Fibroblast of skin of scalp (primary cell): ENCODE measurements around the gene FGF18.
A peak's percentile ranks its signal among the peaks of the same experiment; 100 is the strongest.

Experiments
- DNase-seq: peaks from one replicate; pipeline ENCODE4 v3.0.0-alpha.2; 2013

The FGF18 gene

GRCh38 chr5:171424726-171425125 lies 5.3 kb downstream of the FGF18 start:
- no peak for DNase-seq

DNA sequence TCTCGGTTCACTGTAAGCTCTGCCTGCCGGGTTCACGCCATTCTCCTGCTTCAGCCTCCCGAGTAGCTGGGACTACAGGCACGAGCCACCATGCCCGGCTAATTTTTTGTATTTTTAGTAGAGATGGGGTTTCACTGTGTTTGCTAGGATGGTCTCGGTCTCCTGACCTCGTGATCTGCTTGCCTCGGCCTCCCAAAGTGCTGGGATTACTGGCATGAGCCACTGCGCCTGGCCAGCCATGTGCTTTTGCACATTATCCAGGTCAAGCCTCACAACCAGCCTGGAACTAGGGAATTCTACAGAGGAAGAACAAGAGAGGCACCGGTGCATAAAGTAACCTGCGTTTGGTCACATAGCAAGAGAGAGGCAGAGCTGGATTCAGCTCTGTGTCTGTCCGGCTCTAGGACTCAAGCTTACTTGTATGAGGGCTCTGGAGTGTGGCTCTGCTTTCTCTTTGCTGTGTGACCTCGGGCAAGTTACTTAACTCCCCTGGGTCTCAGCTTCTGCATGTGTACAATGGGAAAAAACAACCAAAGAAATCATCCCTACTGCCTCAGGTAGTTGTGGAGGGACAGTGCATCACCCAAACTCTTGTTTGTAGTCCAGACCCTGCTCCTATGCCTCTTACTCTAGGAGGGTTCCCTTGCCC lies 6.3 kb downstream of the FGF18 start:
- no peak for DNase-seq

DNA sequence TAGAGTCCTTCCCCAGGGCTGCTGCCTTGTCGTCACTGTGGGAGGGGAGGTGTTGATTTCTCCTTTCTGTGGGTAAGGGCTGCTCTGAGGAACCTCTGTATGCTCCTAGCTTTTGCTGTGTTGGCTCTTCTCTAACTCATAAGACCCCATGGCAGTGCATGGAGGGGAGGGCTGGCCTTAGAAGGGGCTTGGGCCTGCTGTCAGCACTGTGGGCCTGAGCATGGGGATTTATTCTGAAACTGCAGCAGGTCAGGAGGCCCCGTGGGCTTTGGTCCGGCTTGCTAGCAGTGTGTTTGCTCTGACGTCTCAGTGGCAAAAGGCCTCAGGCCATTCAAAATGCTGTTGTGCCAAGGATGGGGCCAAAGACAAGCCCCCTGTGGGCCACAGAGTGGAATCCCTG lies 6.8 kb downstream of the FGF18 start:
- DNase-seq, result no peak

- DNase-seq, result no peak
Observed at GRCh38 chr5:171426680-171427079, 7.2 kb downstream of the FGF18 start.

DNA sequence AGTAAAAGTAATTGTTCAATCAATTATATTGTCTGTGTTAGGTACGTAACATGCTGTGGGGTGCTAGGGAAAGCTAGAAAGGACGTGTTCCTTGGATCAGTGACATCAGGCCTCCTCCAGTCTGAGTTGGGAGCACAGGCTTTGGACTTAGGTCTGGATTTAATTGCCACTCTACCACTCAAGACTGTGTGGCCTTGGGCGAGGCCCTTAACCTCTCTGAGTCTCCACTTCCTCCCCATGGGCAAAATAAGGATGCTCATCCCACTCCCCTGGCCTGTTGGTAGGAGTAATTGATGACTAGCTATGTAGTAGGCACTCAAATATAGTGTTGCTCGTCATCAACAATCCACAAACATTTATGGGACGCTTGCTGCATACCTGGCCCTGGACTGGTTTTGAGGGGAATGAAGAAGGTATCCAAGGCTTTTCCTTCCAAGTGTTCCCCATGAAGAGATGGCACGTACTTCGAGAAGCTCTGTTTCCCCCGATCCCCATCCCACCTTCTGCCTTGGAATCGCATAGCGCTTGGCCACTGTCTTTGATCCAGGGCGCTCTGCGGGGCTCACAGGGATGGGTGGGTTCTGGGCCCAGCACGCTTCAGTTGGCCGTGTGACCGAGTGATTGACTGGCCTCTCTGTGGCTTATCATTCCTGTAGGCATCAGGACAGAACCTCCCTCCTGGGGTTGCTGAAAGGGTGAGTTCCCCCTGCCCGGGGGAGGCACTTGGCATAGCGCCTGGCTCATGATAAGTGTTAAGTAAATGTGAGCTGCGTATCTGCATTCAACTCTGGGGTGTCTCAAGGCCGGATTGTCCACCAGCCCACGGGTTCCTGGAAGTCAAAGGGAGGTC lies 8.1 kb downstream of the FGF18 start:
- DNase-seq, result no peak

GRCh38 chr5:171428168-171428696 lies 8.8 kb downstream of the FGF18 start:
- DNase-seq, result no peak

DNA sequence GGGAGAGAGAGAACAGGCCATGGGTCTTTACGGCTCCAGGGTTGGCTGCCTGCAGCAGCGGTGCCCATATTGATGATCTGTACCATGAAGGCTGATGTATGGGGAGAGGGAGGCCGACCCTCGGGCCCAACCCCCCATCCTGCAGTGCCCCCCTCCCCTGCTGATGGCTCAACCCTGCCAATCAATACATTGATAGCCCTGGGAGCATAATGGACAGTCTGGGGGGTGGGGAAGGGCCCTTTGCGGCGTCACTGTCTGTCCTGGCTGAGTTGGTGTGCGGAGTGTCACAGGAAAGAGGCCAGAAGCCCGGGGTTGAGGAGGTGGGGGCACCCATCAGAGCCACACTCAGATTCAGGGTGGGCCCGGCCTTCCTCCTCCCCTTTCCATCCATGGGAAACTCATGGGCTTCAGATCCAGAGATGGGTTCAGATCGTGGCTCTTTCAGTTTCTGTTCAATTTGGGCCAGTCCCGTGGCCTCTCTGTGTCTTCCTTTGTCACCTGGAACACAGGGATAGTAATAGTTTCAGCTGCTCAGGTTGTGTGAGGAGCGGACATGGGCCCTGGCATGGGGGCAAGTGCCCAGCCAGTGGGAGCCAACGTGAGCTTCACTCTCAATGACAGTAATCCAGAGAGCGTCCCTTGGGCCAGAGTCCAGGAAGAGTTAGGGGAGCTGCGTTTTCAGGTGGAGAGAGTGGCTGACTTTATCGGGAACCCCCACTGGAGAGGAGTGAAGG lies 9.5 kb downstream of the FGF18 start:
- DNase-seq, result no peak

- no peak for DNase-seq
Observed at GRCh38 chr5:171429543-171429910, 10.1 kb downstream of the FGF18 start.

DNA sequence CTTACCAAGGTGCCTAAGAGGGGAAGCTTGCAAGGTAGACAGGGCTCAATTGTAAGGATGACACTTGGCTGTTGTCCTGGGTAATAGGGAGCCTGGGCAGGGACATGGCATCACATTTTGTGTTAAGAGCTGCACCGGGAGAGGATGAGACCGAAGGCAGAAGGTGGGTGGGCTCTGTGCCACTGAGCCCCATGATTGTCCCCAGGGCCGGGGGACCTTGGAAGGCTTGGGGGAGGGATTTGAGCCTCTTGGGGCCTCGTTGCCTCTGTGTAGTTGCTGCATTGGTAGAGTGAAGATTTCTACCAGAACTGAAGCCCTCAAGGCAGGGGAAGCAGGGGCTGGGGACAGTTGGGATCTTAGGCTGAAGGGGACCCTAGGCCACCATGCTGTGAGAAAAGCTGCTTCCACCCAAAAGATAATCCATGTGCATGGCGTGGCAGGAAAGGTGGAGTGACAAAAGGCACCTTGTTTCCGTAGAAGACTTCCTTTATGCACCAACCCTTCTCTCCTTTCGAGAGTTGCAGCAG lies 11.9 kb downstream of the FGF18 start:
- DNase-seq, result no peak

DNA sequence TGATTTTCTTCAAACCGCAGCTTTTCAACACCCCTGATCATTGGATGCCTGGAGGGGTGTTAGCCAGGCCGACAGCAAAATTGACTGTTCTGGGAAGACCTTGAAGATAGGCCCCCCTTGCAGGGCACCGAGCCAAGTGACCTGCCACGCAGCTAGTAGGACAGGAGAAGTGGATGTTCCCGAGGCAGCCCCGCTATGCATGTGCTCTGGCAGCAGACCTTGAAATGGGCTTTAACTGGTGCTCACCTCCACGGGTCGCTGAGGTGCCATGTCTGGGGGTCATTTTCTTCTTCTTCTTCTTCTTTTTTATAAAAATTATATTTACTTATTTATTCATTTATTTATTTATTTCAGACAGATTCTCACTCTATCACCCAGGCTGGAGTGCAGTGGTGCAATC lies 12.6 kb downstream of the FGF18 start:
- DNase-seq, result no peak

DNA sequence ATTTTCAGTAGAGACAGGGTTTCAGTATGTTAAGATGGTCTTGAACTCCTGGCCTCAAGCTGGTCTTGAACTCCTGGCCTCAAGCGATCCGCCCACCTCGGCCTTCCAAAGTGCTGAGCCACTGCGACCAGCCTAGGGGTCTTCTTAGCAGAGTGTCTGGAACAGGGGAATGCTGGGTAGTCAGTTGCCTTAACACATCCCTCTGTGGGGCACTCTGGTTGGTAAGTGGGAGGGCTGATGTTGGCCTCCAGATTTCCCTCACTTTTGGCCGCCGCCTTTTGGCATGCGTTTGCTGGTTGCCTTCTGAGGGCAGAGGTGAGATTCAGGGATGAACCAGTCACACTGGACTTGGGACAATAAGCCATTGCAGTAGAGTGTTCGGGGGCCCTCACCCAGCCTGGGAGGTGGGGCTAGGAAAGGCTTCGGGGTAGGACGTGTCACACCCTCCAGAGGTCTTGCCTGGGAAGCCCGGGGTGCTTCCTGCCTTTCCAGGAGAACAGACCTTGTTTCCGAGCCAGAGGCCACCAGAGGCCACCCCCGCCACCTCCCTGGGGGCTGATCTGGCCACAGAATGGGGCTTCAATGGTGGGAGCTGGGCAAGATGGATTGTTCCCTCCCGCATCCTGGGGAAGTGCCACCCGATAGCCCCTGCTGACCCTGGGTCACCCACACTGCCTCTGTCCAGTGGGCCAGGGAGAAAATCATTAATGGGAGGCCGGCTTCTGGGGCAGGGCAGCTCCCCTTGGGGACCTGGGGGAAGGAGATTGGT lies 13.3 kb downstream of the FGF18 start:
- DNase-seq, result no peak

GRCh38 chr5:171433352-171433698 lies 13.9 kb downstream of the FGF18 start:
- no peak for DNase-seq

GRCh38 chr5:171433982-171434676 lies 14.7 kb downstream of the FGF18 start:
- DNase-seq, result no peak

DNA sequence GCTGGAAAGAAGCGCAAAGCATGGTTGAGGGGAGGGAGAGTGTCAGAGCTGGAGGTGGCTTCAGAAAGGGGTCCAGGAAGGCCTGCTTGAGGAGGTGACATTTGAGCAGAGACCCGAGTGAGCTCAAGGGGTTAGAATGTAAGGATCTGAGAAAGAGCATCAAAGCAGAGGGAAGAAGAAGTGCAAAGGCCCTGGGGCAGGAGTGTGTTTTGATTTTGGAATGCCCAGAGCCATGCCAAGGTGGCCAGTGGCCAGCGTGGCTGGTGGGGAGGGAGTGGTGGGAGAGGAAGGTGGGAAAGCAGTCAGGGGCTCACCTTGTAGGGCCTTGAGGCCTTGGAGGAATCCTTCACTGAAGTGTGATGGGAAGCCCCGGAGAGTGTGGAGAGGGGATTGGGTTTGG lies 15.4 kb downstream of the FGF18 start:
- DNase-seq, result no peak

DNA sequence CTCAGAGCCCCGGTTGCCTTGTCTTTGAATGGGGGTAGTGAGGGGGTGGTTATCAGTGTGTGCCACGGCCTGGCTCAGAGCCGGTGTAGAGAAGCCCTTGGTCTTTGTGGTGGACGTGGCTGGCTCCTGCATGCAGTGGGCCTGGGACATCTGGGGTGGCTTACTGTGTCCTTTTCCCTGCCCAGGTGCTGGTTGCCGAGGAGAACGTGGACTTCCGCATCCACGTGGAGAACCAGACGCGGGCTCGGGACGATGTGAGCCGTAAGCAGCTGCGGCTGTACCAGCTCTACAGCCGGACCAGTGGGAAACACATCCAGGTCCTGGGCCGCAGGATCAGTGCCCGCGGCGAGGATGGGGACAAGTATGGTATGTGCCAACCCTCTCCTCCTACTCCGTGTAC lies 16.5 kb downstream of the FGF18 start:
- DNase-seq, result no peak

DNA sequence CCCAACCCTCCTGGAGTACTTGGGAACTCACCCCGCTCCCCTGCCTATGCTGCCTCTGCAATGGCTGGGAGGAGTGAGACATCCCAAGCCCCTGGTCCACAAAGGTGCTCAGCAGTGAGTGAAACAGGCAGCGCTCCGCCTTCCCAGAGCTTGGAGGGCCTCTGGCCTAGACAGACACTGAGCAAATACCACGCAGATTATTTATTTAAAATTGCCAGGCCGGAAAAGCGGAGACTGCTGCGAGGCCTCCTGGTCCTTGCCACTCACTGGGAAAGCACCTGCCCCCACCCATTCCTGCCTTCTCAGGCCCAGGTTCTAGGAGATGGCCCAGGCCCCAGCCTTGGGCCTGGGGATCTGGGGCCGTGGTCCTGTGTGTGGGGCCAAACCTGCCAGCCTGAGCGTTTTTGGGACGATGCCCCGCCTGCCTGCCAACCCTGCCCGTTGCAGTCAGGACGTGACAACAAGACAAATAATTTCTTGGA lies 17.4 kb downstream of the FGF18 start:
- no peak for DNase-seq

DNA sequence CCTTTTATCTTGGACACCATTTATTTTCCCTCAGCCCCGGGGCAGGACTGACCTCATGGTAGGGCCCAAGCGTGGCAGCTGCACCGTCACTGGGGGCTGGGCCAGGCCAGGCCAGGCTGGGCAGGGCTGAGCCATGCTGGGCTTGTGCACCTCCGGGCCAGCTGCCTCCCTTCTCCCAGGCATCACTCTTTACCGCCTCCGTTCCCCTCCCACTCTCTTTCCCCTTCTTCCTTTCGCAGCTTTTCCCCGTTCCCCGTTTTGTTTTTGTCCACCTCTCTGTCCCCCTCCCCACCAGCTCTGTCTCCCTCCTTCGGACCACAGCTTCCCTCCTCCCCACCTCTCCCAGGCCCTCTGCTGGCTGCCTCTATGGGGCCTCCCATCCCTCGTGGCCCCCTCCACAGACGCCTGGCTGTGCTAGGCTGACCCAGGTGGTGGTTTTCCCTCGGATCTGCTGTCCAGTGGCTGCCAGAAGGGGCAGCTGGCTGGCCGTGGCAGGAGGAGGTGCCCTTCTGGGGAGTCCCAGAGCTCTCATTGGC lies 17.9 kb downstream of the FGF18 start:
- DNase-seq, result no peak

DNA sequence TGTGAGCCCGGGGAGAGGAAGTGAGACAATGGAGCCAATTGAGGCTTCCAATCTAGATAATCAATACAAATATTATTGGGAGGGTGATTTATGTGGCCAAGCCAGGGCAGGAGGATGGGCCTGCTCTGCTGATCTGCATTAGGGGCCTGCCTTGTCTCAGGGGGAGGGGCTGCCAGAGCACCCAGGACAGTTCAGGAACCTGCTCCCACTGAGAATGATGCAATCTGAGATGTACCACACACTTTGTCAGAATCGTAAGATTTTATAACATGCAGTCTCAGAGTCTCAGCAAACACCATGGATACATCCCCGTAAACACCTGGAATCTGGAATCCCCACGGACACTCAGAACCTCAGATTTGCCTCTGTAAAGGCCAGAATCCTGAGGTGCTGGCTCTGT lies 19.3 kb downstream of the FGF18 start:
- no peak for DNase-seq

GRCh38 chr5:171441246-171441791 lies 21.9 kb downstream of the FGF18 start:
- DNase-seq, result no peak

DNA sequence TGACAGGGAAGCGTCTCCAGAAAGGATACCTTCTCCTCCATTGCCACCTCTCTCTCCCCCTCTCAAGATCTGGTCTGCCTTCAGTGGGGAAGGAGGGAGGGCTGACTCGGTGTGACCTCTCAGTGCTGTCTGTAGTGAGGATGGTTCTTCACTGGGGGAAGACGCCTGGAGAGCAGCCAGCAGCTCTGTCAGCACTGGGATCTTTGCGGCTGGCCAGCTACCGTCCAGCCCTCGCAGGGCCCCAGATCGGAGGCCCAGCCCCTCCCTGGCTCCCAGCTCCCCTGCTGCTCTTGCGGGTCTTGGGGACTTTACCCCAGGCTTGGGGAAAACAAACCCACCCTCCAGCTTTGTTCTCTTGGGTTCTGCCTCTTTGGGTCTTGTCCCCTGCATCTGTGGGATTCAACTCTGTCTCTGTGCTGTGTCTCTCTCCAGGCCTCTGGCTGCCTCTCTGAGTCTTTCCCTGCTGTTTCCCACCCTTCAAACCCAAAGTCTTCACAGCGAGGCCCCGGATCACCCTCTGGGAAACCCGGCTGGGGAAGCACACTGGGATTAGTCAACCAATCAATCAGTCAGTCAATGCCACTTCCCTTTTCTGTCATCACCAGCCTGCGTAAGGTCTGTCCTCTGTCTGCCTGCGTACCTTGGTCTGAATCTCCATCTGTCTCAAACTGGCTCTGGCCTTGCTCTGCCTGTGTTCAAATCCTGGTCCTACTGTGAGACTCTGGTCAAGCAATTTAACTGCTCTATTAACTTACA lies 23.0 kb downstream of the FGF18 start:
- peak; percentile 64 for DNase-seq
